Activated CD4-positive, CD25-positive, alpha-beta regulatory T cell treated with anti-CD3 and anti-CD28 coated beads, Interleukin-2, amount 50 U/mL, for 16 hours (primary cell): Measurements from ENCODE around the gene CCR7.
"Not testable (repeated sequence)": the region's sequence is repeated elsewhere in the genome, so short reads cannot be mapped to it uniquely, and the experiment has no call there.

ENCODE experiments used
- DNase-seq: peaks from one replicate; pipeline ENCODE4 v3.0.0-alpha.2; 2020; ENCODE audit warnings: low read depth, low spot score

The CCR7 gene

DNA sequence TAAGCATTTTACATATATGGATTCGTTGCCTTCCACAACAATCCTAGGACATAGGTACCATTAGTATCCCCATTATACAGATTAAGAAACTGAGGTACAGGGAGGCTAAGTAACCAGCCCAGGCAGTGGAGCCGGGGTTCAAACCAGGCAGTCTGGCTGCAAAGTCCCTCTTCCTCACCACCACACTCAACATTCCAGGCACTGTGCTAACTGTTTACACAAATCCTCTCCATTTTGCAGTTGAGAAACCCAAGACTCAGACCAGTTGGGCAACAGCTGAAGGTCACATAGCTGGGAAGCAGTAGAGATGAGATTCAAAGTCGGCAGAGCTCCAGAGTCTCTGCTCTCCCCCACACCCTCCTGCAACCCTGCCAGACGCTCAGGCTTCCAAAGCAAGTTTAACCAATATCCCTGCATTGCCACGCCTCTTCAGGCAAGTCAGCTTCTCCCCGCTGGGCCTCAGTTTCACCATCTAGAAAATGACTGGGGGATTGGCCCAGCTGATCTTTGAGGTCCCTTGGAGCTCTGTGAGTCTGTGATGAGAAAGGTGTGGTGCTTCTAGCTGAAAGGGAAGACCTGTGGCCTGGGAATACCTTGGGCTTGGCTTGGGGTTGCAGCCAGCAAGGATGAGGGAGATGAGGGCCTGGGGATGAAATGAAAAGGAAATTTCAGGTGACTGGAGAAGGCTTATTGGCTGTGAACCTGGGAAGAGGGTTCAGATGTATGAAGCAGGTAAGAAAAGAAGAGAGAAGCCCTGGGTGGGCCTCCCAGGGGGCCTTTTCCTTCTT, 14.0 kb downstream of the CCR7 start:
- DNase-seq, result no peak

DNA sequence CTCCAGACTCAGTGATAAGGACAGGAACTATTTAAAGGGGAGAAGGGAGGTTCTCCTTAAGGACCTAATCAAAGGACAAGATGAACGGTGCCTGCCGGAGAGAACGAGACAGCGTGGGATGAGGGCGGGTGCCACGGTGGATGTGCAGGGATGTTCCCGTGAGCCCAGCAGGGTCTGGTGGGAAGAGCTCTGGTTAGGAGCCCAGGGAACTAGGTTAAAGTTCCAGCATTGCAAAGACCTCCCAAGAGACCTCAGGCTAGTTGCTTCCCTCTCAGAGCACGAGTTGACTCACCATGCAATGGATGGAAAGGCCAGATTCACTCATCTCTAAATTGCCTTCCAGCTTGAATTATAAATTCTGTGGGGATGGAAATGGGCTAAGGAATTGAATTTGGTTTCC, 14.7 kb downstream of the CCR7 start:
- DNase-seq, result no peak

DNA sequence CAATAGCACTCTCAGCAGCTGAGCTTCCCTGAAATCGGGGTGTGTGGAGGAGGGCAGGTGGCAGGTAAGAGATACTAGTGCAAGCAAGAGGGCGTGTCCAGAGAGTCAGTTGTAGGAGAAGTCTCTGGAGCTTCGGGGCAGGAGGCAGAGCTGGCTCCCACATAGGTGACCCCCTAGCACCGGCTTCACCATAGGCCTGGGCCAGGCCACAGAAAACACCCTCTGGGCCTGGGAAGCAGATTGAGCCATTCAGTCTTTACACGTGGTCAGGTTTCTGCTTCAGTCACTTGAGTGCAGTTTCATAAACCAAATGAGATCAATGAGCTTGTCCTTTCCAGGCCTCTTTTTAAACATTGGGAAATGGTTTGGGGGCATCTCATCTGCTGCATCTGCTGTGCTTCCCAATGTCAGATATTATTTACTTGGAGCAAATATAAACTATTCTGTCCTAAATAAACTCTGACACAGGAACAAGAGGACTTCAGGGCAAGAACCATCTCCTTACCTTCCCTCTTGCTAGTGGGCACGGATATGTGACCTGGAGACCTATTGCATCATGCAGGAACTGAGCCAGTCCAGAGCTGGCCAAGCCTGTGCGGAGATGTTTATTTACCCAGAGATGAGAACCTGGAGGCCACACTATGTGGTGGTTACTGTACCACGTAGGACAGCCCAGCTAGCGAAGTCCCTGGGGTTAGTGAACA, 16.1 kb downstream of the CCR7 start:
- DNase-seq, result no peak

DNA sequence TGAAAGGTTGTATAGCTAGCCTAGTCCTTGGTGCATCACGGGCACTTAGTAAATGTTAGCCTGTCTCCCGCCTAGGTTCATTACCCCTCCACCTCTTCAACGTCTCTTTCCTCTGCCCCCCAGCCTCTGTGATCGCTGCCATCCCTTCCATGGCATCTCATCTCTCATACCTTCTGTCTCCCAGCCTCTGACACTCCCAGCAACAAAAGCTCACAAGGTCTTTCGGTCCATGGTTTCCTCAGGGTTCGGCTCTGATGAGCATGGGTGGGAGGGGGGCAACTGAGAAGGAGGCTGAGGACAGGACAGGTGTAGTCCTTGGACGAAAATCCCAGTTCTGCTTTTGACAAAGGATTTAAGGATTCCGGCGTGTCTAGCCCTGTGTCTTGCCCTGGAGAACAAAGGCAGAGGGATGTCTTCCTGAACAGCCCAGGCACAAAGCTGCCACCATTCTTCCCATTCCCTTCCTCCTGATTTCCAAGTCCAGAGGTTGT, 16.7 kb downstream of the CCR7 start:
- no peak for DNase-seq

DNA sequence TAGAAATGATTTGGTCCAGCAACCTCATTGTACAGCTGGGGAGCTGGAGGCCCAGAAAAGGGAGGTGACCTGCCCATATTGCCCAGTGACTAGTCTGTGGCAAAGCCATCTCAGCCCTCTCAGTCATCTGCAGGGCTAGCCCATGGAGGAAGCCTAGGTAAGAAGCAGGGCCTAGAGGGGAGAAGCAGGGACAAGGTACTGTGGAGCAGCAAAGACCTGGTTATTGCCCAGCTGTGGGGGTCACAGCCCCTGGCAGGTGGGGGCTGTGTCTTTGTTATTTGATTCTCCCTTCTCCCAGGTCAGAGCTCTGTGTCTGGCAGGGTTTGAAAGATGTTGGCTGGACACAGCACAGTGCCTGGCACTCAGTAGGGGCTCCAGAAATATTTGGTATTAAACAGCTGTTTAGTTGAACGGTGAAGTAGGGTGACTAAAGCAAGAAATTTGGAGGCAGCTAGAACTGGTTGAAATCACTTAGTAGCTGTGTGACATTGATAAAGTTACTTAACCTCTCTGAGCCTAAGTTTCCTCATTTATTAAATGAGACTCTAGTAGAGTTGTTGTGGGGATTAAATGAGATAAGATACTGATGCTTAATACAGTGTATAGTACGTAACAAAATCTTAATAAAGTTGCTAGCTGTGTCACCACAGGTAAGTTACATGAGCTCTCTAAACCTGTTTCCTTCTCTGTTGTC, 17.3 kb downstream of the CCR7 start:
- no peak for DNase-seq

DNA sequence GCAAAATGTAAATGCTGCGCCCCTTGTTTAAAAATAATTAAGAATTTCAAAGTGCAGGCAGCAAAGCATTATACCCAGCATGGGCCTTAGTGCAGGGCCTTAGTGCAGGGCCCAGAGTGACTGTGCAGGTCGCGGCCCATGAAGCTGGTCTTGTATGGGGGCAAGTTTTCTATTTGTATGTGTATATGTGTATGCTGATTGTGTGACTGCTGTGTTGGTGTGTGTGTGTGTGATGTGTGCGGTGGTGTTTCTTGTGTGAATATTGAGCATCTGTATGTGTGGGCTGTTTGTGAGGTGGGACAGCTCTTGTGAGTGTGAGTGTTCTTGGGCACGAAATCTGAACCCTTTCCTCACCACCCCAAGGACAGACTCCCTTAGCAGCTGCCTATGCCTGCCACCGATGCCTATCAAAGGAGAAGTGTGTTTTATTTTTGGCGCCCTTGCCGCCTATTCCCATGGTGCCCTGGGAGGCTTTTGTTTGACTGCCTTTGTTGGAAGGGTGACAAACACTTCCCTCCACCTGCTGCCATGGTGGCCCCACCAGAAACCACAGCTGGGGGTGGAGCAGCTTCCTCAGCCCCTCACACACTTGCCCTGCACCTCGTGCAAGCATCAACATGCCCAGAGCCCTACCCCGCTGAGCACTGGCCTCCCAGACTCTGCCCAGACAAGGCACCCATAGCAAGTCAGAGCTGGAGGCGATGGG, 18.0 kb downstream of the CCR7 start:
- DNase-seq, result no peak

DNA sequence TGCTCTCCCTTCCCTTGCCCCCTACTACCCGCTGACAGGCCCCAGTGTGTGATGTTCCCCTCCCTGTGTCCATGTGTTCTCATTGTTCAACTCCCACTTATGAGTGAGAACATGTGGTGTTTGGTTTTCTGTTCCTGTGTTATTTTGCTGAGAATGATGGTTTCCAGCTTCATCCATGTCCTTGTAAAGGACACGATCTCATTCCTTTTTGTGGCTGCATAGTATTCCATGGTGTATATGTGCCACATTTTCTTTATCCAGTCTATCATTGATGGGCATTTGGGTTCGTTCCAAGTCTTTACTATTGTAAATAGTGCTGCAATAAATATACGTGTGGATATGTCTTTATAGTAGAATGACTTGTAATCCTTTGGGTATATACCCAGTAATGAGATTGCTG, 18.8 kb downstream of the CCR7 start:
- DNase-seq, result not testable (repeated sequence)

DNA sequence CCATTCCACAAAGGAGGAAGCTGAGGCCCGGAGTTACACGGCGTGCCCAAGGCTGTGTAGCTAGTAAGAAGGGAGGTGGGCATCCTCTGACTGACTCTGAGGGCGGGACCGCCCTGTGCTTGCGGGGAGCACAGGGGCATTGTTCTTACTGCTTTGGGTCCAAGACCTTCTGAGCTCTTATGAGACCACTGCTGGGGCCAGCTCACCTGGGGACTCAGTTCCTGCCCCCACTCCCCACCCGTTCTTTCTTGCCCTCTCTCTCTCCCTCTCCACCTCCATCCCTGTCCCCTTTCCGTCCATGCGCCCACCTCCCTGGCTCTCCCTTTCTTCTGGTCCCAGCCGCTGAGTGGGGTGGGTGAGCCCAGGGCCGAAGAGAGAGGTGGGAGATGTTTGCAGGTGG, 19.6 kb downstream of the CCR7 start:
- no peak for DNase-seq

DNA sequence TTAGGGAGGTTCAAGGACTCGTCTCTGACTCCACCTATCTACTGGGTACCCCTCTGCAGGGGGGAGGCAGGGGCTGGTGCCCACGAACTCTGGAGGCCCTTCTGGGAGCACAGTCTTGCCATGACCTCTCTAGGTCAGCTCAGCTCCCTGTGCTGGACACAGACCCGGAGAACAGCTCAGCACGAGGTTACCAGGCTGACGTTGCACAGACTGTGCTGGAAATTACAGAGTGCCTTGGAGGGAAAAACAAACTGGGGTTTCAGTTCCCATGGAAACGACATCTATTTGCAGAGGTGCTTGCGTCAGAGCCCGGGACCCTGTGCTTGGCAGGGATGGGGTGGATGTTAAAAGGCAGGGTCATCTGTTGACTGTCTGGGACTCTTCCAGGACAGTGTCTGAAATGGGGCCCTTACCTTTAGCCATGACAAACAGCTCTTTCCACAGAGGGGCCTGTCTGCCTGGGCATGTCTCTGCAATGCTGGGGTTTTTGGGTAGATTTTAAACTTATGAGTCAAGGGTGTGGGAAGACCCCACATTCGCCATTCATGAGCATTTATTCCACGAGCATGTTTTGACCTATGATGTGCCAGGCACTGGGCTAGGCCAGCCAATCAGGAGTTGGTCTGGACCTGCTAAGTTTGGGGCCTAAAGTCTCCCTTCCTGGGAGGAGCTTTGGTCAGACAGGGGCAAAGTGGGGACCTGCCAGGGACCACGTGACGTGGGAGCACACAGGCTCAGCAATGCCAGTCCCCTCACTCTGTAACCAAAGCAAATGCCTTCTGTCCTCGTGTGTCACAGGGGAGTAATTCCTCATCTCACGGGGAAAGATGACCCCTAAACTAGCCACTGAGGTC, 22.5 kb downstream of the CCR7 start:
- no peak for DNase-seq

DNA sequence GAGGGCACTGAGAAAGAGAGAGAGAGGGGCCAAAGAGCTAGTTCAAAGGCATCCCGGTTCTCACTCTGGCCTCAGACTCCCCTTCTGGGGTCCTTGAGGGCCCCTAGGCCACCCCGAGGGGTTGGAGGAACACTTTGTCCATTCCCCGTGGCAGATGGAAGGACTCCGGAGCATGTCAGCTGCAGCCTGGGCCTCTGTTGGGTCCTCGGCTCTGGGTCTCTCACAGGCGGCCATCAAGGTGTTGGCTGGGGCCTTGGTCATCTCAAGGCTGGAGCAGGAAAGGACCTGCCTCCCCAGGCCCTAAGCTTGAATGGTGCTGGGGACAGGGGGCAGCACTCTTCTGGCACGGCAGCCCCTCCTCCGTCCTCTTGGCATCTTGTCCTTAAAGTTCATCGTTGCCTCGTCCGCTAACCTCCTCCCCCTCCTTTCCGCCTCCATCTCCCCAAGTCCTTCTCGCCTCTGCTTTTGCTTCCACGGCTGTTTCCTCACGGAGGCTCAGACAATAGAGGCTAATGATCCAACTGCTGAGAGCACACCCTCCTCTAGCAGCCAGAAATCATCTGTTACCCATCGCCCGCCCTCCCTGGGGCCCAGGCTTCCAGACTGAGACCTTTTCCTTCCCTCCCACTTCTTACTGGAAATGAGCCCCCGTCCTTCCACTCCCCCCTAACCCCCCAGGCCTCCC, 23.3 kb downstream of the CCR7 start:
- no peak for DNase-seq

DNA sequence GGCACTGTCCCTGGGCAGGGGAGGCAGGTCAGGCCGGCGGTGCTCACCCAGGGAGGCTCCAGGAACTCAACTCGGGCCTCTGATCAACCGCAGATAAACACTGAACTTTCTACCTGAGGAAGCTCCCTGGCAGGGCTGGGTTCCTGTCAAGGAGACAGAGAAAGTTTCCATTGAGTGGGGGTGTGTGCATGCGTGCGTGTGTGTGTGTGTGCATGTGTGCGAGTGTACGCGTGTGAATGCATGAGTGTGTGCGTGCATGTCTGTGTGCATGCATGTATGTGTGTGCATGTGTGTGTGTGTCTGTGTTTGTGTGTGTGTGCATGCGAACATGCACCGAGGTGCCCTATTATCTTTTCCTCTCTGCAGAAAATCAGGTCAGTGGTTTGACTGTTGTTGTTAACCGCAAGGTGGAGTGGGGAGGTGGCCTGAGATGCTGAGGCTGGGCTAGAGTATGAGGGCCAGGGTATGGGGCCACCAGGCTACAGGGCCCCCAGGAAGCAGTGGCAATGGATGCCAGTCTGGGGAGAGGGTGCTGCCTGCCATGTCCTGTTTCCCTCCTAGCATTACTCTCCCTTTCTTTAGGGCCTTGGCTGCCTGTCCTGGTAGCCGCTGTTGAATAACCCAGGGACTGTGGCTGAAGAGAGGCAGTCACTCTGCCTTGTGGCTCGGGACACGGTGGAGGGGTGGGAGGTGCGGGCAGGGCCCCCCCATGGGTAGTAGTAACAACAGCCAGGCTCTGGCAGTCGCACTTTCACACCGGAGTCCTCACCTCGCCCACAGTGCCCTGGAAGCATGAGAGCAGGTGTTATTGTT, 24.0 kb downstream of the CCR7 start:
- DNase-seq, result no peak

DNA sequence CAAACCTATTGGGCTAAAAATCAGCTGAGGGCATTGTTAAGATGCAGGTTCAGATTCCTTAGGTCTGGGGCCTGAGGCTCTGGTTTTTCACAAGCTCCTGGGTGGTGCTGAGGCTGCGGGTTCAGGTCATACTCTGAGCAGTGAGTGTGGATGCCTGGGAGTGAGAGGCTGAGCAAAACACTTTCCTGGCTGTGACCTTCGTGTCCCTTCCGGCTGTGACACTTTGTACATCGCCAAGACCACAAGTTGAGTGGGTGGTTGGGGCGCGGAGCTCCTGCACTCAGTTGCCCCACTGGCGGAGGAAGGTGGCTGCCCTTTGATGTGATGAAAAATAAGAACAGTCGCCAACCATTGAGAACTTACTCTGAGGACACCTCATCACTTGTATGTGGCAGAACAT, 24.8 kb downstream of the CCR7 start:
- no peak for DNase-seq

DNA sequence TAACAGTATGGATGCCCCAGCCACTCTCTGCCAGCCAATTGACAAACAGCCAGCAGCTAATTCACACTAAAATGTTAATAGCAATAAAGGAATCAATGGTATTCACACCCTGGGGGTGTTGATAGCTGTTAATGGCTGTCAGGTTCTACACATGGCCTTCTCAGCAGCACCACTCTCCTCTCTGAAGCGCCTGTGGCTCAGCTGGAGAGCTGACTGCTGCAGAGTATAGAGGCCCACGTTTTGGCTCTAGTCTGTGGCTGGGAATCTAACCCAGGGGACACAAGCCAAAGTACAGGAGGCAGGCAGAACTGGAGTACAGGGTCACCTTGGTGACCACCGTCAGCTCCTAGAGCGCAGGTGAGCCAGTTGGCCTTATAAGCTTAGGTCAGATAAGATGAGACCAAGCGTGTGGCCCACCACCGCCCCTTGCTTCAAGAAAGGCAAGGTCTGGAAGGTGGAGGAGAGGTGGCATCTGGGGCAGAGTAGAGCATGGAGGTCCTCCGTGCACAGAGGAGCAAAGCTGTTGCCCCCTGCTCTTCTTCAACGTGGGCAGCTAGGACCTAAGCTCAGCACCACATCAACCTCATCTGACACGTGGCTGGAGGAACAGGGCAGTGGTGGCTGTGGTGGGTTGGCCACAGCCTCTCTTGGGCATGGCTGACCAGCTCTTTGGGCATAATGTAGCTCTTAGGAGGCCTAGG, 25.4 kb downstream of the CCR7 start:
- no peak for DNase-seq

DNA sequence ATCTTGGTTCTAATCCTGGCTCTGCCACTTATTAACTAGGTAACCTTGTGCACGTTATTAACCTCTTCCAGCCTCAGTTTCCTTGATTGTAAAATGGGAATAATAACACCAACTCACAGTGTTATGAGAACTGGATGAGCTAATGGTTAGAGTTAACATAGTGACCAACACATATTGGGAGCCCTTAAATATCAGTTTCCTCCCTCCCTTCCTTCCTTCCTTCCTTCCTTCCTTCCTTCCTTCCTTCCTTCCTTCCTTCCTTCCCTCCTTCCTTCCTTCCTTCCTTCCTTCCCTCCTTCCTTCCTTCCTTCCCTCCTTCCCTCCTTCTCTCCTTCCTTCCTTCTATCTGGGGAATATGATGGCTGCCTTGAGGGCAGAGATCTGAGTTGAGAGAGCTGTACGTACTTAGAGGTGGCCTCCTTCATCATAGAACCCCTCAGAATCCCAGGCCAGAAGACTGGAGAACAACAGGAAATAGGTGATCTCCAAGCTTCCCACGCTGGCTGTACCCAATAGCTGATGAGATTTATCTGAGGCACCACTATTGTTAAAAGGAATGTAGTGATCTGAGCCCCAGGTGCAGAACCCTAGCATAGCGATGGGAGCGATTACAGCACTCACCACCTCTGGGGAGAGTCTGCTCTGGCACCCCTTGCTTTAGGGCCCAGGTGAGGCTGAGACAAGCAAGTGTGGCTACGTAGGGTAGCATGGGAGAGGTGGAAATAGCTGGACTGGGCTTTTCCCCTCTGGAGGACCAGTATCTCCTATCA, 26.2 kb downstream of the CCR7 start:
- DNase-seq, result no peak

DNA sequence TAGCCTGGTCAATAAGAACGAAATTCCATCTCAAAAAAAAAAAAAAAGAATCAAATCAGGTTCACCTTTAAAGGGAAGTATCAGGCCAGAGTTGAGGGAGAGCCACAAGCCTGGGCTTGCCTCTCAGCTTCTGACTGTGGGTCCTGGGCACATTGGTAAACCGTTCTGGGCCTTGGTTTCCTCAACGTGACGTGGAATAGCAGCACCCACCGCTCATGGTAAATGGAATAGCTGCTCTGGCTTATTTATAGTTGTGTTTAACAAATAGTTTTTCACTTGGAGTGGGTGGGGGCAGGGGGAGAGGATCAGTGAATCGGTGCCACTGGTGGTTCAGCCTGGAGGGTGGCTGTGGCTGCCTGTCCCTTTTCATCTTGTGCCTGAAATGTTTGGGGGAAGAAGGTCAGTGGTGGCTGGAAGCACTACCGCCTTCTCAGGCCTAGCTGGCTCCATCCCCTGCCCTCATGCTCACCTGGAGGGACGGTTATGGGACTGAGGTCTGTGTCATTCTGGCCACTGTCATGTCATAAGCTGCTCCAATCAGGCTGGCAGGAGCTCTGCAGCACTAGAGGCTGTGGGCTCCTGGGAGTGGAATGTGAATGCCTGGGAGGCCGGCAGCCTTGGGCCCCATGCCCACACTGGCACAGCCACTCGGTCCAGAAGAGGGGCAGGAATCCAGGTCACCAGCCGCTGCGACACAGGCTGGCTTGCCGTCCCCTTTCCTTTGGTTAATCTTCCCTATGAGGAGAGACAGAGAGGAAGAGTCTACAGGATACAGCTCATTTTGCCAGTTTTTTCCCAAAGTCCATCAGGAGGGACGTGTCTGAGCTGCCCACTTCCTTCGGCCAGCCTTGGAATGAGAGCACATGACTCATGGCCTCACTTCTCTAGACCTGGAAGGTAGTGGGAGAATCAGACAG, 27.0 kb downstream of the CCR7 start:
- DNase-seq, result no peak

DNA sequence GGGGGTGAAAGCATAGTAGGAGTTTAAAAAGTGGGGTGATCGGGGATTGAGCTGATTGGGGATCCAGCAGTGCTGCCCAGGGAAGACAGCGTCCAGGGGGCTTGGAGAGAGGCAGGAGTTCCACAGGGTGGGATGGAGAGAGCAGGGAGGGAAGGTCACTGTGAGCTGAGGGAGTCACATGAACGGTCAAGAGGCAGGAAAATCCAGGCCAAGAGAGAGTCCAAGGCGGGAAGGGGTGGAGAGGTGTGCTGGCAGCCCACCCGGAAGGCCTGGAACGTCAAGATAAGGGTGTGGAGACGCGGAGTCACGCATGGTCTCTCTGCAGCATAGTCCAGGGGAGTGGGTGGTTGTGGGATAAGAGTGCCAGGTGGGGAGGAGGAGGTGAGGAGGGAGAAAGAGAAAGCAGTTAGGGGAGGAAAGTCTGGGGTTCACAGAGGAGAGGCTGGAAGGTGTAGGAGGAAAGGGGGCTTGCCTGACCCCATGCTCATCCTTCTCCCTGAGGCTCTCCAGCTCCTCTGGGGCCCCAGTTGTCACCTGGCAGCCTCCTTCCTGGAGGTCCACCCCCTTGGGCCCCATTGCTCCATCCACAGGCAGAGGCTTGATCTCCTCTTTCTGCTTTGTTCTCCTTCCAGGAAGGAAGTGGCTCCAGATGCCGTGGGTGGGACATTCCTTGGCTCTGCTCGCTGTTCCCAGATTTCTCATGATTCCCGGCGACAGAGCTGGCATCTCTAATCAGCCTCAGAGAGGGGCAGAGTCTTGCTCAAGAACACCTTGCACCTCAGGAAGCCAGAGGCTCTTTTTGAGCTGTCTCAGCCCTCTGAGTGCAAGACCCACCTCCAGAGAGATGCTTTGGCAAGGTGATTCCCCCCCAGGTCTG, 28.7 kb downstream of the CCR7 start:
- no peak for DNase-seq
